ENCODE results near the gene FBXL7.

- no peak for TF ChIP-seq CTCF (conservative IDR thresholded peaks at IDR 0.05 in 1 of 2, IDR thresholded peaks at IDR 0.05 in 1 of 2; ENCODE audit: low read depth in 1 of 2, low read length in 2 of 2)
- no peak for TF ChIP-seq EZH2 (IDR thresholded peaks at IDR 0.05; ENCODE audit: low read length, missing control alignments)
Observed at GRCh38 chr5:15702102-15702501, 202.1 kb downstream of the FBXL7 start.

Data from fibroblast of lung (primary cell).